NCI-H524 (cell line): ENCODE measurements around the gene UBAC1.
"Not testable (repeated sequence)": the region's sequence is repeated elsewhere in the genome, so short reads cannot be mapped to it uniquely, and the experiment has no call there.

Source experiments
- DNase-seq, 2 experiments: peaks; one replicate each; lab custom pipeline; 2025; lab: John Stamatoyannopoulos, UW

UBAC1 gene

GRCh38 chr9:135901826-135902225 lies 59.3 kb downstream of the UBAC1 start:
- DNase-seq: no peak

GRCh38 chr9:135901031-135901758 lies 60.0 kb downstream of the UBAC1 start:
- DNase-seq: no peak

GRCh38 chr9:135898634-135899407 lies 62.4 kb downstream of the UBAC1 start:
- DNase-seq: no peak

GRCh38 chr9:135896626-135897025 lies 64.5 kb downstream of the UBAC1 start:
- DNase-seq: no peak

- no peak for DNase-seq
Measured at GRCh38 chr9:135896205-135896604, 65.0 kb downstream of the UBAC1 start.

- no peak for DNase-seq
Measured at GRCh38 chr9:135895202-135895848, 65.8 kb downstream of the UBAC1 start.

- no peak for DNase-seq
Measured at GRCh38 chr9:135893104-135893503, 68.1 kb downstream of the UBAC1 start.

- not testable (repeated sequence) for DNase-seq
Measured at GRCh38 chr9:135892327-135892726, 68.8 kb downstream of the UBAC1 start.

GRCh38 chr9:135891027-135891631 lies 70.0 kb downstream of the UBAC1 start:
- DNase-seq: no peak

GRCh38 chr9:135890190-135891026 lies 70.8 kb downstream of the UBAC1 start:
- no peak for DNase-seq

- peak in 1 of 2 experiments; percentile 23 for DNase-seq
Measured at GRCh38 chr9:135889564-135890189, 71.5 kb downstream of the UBAC1 start.

GRCh38 chr9:135888766-135889394 lies 72.3 kb downstream of the UBAC1 start:
- peak in 1 of 2 experiments; percentile 16 for DNase-seq

- peak; percentile 48 to 69 for DNase-seq
Measured at GRCh38 chr9:135888126-135888765, 72.9 kb downstream of the UBAC1 start.

GRCh38 chr9:135887585-135888050 lies 73.6 kb downstream of the UBAC1 start:
- DNase-seq: no peak

- DNase-seq: no peak
Measured at GRCh38 chr9:135887021-135887507, 74.1 kb downstream of the UBAC1 start.

GRCh38 chr9:135886147-135886981 lies 74.8 kb downstream of the UBAC1 start:
- DNase-seq: no peak

- no peak for DNase-seq
Measured at GRCh38 chr9:135885100-135885853, 75.9 kb downstream of the UBAC1 start.
